ENCODE results near the gene SLC22A4. TPM values are rescaled to one million over a fixed set of nuclear protein-coding genes. Genes with fewer than 3 reads are reported as not detected.

The SLC22A4 gene
- total and polyA plus RNA-seq, 2 of the 8 experiments (the other 6 are each of a cell fraction or from before 2014, with no cell fraction given): 0.45 to 0.60 TPM

DNA sequence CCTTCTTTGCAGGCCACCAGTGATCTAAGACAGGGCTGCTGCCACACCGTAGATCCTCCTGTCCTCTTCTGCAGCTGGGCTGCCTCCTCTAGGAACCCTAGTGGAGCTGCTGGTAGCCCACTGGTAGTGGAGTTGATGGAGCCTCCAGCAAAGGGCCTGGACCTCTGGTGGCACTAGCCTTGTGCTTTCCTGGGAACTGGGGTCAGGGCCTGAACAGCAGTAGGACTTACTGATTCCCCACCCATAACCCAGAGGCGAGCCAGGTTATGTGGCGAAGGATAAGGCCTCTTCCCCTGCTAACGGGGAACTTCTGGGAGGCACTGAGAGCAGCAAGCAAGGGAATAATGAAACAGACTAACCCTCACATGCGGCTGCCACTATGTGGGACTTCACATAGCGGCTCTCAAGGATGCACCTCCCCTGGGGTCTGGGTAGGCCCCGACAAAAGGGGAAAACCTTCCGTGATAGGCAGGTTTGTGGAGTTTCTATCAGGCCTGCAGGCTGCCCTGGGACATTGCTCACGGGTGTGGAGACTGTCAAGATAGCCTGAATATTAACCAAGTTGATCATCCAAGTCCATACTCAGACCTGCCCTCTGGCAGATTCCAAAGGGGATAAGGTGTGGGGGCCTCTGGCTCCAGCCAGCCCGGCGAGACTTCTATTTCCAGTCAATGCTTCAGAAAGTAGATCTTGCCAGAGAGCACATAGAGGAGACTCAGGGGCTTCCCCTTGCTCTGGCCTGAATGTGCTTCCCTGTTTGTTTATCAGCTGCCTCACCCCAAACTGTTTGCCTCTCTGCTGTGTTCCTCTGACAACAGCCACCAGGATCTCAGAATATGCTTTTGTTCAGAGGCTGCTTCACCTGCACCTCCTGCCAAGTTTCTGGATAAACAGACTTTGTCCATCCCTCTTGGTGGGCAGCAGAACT is 7.4 kb downstream of the SLC22A4 start (continued):
- TF ChIP-seq, protein P1, sequence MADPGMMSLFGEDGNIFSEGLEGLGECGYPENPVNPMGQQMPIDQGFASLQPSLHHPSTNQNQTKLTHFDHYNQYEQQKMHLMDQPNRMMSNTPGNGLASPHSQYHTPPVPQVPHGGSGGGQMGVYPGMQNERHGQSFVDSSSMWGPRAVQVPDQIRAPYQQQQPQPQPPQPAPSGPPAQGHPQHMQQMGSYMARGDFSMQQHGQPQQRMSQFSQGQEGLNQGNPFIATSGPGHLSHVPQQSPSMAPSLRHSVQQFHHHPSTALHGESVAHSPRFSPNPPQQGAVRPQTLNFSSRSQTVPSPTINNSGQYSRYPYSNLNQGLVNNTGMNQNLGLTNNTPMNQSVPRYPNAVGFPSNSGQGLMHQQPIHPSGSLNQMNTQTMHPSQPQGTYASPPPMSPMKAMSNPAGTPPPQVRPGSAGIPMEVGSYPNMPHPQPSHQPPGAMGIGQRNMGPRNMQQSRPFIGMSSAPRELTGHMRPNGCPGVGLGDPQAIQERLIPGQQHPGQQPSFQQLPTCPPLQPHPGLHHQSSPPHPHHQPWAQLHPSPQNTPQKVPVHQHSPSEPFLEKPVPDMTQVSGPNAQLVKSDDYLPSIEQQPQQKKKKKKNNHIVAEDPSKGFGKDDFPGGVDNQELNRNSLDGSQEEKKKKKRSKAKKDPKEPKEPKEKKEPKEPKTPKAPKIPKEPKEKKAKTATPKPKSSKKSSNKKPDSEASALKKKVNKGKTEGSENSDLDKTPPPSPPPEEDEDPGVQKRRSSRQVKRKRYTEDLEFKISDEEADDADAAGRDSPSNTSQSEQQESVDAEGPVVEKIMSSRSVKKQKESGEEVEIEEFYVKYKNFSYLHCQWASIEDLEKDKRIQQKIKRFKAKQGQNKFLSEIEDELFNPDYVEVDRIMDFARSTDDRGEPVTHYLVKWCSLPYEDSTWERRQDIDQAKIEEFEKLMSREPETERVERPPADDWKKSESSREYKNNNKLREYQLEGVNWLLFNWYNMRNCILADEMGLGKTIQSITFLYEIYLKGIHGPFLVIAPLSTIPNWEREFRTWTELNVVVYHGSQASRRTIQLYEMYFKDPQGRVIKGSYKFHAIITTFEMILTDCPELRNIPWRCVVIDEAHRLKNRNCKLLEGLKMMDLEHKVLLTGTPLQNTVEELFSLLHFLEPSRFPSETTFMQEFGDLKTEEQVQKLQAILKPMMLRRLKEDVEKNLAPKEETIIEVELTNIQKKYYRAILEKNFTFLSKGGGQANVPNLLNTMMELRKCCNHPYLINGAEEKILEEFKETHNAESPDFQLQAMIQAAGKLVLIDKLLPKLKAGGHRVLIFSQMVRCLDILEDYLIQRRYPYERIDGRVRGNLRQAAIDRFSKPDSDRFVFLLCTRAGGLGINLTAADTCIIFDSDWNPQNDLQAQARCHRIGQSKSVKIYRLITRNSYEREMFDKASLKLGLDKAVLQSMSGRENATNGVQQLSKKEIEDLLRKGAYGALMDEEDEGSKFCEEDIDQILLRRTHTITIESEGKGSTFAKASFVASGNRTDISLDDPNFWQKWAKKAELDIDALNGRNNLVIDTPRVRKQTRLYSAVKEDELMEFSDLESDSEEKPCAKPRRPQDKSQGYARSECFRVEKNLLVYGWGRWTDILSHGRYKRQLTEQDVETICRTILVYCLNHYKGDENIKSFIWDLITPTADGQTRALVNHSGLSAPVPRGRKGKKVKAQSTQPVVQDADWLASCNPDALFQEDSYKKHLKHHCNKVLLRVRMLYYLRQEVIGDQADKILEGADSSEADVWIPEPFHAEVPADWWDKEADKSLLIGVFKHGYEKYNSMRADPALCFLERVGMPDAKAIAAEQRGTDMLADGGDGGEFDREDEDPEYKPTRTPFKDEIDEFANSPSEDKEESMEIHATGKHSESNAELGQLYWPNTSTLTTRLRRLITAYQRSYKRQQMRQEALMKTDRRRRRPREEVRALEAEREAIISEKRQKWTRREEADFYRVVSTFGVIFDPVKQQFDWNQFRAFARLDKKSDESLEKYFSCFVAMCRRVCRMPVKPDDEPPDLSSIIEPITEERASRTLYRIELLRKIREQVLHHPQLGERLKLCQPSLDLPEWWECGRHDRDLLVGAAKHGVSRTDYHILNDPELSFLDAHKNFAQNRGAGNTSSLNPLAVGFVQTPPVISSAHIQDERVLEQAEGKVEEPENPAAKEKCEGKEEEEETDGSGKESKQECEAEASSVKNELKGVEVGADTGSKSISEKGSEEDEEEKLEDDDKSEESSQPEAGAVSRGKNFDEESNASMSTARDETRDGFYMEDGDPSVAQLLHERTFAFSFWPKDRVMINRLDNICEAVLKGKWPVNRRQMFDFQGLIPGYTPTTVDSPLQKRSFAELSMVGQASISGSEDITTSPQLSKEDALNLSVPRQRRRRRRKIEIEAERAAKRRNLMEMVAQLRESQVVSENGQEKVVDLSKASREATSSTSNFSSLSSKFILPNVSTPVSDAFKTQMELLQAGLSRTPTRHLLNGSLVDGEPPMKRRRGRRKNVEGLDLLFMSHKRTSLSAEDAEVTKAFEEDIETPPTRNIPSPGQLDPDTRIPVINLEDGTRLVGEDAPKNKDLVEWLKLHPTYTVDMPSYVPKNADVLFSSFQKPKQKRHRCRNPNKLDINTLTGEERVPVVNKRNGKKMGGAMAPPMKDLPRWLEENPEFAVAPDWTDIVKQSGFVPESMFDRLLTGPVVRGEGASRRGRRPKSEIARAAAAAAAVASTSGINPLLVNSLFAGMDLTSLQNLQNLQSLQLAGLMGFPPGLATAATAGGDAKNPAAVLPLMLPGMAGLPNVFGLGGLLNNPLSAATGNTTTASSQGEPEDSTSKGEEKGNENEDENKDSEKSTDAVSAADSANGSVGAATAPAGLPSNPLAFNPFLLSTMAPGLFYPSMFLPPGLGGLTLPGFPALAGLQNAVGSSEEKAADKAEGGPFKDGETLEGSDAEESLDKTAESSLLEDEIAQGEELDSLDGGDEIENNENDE (IDR thresholded peaks at IDR 0.05; ENCODE audit: insufficient replicate concordance, low read length): no peak
- TF ChIP-seq HDAC6 (IDR thresholded peaks at IDR 0.05; ENCODE audit: low read depth, low read length): no peak
- TF ChIP-seq CHD1 (IDR thresholded peaks at IDR 0.05; ENCODE audit: low read depth, low read length): no peak
- no peak for TF ChIP-seq RXRA (IDR thresholded peaks at IDR 0.05; ENCODE audit: insufficient read depth, low read depth, low read length)

Data from H1 (cell line).